HG02938 (cell line): Measurements from ENCODE around the gene CDC14B.
"Not testable (repeated sequence)": the region's sequence is repeated elsewhere in the genome, so short reads cannot be mapped to it uniquely, and the experiment has no call there.

Experiments
- ATAC-seq: cut with Tn5 transposase; IDR thresholded peaks from one replicate; pipeline ENCODE4 v1.9.1; 2021; ENCODE audit warnings: mild to moderate bottlenecking, moderate library complexity; ENCODE audit not compliant: unreplicated experiment

The CDC14B gene

DNA sequence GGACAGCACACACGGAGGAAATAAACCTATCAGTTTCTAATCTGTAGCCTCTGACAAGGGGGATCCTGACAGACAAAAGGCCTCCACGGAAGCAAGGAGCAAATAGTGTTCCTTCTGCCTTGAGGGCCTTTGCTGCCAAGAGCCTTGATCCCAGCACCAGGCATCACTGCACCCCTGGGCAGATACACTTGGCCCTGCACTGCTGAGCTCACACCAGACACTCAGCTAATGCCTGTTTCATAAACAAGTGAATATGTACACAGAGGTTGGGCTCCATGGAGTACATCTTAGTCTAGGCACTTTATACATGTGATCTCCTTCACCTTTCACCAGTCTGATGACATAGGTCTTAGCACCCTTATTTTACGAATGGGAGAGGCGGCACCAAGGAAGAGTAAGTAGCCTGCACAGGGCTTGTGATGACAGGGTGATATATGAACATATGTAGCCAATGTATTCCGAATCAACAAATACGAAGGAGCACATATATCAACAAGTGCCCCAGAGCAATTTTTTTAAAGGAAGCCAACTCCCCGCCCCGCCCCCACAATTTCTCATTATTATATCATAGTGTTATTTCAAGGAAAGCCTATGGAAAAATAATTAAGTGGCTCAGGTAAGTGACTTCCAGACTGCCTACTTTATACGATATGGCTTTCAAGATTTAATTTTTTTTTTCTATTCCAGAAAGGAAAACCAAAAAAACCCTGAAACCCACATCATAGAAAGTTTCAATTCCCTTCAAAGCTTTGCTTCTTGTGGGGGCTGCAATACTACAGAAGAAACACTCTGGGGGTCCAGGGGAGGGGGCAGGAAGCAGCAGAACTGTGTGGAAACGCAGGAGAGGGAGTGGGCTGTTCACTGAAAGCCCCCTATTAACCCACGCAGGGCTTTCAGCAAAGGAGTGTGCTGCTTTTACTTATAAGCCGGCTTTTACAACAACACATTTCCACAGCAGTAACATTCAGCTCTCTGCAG is 32.0 kb downstream of the CDC14B start:
- no peak for ATAC-seq

DNA sequence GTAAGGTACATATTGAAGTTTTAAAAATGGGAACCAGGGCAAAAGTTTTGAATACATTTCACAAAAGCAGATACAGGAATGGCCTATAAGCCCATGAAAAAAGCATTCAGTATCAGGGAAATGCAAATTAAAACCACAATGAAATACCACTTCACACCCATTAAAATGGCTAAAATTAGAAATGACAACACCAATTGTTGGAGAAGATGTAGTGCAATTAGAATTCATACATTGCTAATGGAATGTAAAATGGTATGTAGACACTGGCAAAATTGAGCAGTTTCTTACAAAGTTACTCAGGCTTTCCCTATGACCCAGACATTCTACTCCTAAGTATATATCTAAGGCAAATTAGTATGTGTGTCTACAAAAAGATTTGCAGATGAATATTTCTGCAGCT is 34.2 kb downstream of the CDC14B start:
- no peak for ATAC-seq

DNA sequence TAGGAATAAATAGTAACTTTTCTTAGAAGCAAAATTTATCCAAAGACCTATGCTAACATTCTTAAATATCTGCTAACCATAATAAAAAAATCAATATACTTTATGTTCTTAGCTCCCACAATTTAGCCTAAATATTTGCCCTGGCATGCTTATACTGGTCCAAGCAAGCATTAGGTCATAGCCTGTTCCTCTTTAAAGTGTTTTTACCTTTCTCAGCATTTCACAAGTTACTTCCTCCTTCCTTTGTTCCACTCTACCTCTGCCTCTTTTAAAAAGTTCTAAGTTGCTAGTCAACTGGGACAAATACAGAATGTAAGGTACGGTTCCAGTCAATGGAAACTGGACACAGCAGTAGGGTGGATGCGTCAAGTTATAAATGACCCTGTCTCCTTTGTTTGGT is 37.4 kb downstream of the CDC14B start:
- ATAC-seq = not testable (repeated sequence)

DNA sequence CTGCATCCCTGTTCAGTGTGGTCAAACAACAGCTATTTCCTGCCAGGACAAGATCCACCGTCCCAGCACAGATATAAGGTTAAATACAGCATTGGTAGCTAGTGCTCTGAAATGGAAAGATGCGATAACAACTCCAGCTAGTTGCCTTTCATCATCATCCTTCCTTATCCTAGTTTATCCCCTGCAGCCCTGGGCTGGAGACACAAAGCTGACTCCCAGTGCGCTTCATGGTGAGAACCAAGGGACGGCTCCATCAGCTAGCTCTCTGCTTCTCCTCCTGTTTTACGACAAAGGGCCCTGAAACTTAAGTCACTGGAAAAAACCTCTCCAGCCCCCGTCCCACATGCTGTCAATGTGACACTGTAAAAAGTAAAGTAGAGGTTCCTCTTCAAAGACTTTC is 37.9 kb downstream of the CDC14B start:
- ATAC-seq = no peak

DNA sequence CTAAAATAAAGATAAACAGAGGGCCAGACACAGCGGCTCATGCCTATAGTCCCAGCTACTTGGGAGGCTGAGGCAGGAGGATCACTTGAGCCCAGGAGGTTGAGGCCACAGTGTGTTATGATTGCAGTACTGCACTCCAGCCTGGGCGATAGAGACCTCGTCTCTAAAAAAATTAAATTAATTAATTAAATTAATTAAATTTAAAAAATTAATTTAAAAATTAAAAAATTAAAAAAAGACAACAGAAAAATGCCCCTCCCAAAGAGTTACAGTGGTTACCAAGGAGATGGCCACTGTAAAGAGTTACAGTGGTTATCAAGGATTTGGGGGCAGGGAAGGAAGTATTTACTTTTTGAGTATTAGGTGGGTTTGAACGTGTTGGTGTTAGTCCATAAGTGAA is 38.3 kb downstream of the CDC14B start:
- ATAC-seq = no peak

DNA sequence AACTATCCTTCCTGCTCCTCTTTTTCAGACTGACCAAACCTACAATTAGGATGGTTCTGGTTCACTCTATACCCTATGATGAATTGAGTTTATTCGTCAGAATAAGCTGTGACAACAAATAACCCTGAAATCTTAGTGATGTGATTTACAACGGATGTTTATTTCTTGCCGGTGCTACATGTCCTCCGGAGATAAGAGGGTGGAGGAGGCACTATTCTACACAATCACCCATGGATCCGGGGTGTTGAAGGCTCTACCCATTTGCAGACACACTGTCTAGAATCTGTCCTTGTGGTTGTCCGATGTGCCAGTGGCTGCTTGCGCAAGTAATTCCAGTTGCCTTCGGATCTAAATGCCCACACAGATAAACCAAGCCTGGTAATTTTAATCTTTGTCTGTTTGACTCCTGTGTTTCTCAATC is 44.7 kb downstream of the CDC14B start:
- ATAC-seq = no peak

DNA sequence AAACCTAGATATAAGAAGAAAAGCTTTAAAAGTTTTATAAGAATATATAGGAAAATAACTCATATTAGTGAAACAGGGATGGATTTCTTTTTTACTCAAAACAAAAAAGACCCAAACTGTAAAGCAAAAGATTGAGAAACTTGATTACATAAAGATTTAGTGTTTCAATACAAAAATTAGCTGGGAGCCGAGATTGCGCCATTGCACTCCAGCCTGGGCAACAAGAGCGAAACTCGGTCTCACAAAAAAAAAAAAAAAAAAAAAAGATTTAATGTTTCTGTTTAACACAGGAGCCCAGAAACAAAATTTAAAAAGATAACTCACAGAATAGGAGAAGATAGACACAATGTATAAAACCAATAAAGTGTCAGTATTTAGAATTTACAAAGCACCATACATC is 45.2 kb downstream of the CDC14B start:
- no peak for ATAC-seq

DNA sequence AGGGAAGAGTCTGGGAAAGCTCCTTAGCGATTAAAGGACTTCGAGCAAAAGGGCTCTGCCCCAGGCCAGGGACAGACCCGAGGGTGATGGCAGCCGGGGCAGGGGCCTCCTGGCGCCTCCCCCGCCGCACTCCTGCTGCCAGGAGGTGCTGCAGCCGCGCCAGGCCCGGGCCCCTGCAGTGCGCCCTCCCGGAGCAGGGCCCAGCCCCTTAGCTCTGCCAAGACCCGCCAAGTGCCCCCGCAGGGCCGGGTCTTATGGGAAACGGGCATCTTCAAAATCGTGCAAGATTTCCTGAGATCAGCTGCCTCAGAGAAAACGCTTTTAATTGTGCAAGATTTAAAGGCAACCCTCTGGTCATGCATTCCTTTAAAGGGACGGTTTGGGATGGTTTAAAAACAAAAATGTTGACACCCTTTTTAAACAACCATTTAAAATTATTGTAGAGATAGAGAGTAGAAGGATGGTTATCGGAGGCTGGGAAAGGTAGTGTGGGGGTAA is 52.4 kb downstream of the CDC14B start:
- ATAC-seq = peak; percentile 35

DNA sequence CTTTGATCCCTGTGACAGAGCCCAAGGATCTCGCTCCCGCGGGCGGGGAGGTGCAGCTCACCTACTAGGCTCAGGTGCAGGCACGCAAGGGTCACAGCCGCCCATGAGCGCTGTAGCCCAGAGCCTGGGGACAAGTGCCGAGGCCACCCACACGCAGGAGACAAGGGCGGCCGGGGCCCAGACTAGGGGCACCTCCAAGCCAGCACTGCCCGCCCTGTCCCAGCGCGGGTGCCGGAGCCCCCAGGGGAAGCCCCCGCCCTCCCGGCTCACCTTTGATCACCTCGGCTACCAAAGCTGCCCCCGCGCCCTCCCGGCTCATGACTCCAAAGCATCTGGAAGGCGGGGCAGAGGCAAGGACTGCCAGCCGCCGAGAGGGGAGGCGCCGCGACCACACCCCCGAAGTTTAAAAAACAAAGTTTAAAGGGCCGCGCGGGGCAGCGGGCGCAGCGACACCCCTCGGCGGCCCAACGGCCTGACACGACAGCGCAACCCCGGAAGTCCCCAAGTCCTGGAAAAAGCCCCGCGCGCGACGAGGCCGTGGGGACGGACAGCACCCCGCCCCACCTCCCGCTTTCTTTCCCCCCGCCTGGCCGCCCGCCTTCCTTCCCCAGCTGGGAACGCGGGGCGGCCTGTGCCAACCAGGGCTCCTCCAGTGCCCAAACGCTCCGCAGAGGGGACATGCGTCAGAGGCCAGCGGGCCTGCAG is 53.0 kb downstream of the CDC14B start:
- peak; percentile 82 for ATAC-seq

DNA sequence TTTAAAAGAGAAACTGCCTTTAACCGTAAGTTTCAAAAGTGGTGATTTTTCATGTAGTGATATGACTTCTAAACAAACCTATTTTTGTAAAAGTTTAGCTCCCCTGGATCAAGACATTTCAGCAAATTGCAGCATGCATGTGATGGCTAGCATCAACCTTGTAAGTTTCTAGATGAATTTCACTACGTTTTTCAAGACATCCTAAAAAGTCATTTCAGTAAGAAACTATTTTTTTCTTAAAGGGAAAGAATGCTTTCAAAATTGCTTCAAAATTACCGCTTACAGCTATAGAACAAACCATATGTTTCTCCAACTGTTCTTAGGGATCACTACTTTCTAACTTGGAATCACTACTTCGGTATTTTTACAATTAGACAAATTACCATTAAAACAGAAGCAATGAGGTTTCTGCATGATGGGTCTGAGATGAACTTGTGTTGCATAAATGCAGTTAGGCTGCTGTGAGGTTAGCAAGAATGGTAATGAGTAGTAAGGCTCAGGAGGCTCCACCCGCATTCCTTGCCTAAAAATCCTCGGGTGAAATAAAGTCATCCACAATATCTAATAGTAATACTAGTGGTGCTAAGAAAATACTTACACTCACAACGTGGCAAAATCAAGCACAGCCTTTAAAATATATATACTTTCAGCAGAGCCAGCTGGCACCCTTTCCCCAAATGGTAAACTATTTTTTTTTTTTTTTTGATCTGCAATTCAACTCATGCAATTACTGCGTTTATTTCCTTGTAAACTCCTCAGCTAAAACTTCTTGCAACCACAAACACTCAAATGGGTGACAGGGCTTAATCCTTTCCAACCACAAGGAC is 53.8 kb downstream of the CDC14B start:
- ATAC-seq = no peak

DNA sequence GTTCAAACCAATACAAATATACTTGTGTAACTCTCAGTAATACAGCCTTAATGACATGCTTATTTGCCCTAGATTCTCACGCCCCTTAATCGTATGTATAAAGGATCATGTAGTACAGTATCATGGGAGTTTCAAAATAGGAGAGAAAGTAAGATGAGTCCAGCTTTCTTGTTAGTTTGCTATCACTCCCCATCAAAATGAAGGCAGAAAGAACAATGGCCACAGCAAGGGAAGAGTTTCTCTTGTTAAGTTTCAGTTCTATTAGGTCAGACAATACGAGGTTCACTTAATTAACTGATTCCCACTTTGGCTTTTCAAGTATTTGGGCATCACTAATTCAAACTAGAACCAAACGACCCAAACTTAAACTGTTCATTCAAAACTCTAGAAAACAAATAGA is 55.4 kb downstream of the CDC14B start:
- no peak for ATAC-seq

DNA sequence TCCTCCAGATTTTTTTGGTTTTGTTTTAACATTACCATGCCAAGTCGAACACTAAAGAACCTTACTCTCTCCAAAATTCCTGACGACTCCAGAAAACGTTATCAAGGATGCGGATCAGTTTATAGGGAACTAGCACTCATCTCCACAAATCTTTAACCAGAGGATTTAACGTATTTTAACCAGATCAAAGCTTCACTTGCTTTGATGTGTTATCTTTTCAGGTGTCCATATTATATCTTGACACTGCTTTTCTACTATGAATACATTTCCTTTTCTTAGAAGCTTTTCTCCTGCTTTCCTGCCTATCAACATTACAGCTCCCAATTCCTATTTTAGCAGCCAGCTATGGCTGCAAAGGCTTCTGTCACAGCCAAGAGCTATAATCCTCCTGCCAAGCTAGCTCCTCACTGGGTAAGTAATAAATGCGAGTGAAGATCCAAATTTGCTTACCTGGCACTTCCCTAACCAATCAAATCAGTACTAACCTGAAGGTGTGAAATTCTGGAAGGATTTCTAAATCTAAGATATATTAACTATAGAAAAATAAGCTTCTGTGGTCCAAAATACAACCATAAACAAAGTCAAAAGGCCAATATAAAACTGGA is 60.2 kb downstream of the CDC14B start:
- ATAC-seq = no peak

DNA sequence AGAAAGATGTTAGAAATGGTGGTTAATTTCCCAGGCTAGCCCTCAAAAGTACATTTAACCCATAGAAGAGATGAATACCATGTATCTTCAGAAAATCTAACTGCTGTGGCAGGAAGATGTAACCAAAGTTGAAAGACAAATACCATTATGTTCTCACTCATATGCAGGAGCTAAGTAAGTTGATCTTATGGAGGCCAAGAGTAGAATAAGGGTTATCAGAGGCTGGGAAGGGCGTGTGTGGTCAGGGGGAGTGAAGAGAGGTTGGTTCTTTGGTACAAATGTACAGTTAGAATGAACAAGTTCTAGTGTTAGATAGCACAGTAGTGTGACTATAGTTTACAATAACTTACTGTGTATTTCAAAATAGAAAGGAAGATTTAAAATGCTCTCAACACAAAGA is 61.7 kb downstream of the CDC14B start:
- no peak for ATAC-seq

DNA sequence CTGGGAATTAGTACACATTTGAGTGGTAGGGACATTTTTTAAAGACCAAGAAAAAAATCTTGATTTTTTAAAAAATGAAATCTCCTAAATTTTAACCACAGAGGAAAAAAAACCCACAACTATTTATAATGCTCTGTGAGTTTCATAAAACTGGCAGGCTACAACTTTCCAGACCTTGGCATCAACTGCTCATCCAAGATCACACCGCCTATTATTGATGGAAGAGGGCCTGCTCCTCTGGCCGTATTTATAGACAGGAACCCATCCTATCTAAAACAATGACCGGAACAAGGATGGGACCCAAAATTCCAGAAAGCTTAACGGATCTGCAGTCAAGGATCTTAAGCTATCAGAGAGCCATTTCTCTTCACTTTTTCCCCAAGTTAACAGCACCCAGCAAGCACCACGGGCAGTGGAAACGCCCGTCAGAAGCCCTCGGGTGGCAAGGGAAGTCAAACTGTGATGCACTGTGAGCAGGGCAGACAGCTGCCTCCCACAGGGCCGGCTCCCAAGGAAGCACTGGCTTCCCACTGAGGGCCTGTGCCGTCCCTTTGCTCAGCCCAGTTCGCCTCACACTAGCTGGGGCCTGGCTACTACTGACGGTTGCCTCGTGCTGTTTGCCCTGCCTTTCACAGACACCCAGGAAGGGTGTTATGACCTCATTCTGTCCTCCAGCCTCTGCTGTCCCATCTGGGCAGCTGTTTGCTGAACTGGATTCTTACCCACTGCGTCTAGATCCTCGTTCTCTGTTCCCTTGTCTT is 62.8 kb downstream of the CDC14B start:
- no peak for ATAC-seq

DNA sequence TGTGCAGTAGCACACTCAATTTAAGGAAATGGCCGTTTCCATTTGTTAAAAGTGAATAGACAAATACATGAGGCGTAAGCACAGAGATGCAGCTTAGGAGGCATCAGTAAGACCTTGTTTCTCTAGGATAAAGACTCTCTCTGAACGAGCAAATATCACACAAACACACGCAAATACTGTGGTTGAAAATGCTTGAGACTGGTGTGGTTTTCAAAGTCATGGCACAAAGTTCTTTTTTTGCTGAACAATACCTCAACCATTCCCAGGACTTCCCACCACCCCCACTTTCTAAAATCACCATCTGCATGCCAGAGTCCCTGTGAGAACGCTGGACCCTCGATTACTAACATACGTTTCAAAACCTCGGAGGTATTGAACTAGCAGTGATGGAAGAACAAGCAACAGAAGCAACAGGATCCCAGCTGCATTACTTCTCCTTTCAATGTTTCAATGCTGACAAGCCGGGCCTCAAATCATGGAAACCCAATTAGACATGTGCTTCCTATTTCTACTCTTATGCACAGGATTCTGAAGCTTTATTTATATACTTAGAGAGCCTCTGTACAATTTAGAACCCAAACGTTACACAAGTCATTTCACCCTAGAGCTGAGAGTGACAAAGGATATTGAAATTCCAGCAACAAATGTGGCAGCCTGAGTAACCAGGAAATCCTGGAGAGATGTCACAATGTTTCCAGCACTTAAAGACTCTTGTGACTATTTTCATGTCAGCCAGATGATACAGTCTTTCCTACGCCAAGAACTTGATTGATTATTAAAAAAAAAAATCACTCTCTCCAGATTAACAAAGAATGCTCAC is 63.9 kb downstream of the CDC14B start:
- ATAC-seq = no peak

DNA sequence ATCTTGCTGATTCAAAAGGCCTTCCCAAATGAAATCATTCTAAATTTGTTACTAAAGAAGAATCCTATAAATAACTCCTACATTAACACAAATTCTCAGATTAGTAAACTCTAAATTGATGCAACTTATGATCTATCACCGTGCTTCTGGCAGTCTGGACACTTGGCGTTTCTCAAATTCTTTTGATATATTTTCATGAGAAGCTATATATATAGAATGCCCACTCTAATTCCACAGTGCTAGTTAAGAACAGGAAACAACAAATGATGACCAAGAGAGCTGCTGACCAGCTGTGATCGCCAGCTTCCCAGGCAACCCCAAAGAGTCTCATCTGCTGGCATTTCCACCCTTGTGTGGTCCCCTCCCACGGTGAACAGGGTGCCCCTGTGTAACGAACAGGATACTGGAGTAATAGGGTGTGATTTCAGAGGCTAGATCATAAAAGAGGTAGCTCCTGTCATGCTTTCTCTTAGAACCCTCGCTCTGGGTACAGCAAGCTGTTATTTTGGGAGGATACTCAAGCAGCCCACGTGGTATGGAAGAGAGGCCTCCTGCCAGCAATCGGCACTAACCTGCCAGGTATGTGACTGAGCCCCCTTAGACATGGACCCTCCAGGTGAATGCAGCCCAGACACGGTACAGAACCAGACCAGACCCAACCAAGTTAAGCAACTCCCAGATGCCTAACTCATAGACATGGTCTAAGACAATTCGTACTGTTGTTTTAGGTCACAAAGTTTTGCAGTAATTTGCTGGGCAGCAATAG is 64.7 kb downstream of the CDC14B start:
- ATAC-seq = no peak

DNA sequence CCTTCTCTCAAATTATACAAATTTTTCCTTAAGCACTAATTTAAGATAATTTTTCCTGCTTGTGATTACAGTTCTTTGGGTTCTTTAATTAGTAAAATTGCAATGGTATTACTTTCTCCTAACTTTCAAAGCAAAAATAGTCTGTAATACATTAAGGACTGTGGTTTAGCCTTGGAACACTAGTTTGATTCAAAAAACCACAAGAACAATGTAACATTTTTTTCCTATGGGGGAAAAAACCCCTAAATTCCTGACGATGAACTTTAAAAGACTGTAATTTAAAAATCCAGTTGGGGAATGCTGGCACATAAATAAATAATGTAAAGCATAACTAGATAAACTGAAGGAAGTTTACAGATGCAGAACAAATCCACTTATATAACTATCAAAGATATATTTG is 65.3 kb downstream of the CDC14B start:
- no peak for ATAC-seq

DNA sequence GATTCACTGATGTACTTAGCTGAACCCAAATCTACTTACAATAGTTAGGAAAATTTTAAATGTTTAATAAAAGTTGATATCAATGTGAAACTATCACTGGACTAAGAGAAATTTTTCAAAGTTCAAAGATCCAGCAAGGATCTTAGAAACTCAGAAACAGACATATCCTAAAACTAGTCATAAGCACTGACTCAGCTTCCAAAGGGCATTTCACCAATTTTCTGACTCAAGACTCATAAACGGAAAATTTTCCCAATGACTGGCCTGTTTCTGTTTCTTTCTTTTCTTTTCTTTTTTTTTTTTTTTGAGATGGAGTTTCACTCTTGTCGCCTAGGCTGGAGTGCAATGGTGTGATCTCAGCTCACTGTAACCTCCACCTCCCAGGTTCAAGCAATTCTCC is 66.6 kb downstream of the CDC14B start:
- ATAC-seq = no peak
